GM04504 (cell line): Measurements from ENCODE around the gene VAV2.

Source experiments
- DNase-seq: peaks from one replicate; pipeline ENCODE4 v3.0.0-alpha.2; 2012; ENCODE audit warnings: low read depth

Gene VAV2

DNA sequence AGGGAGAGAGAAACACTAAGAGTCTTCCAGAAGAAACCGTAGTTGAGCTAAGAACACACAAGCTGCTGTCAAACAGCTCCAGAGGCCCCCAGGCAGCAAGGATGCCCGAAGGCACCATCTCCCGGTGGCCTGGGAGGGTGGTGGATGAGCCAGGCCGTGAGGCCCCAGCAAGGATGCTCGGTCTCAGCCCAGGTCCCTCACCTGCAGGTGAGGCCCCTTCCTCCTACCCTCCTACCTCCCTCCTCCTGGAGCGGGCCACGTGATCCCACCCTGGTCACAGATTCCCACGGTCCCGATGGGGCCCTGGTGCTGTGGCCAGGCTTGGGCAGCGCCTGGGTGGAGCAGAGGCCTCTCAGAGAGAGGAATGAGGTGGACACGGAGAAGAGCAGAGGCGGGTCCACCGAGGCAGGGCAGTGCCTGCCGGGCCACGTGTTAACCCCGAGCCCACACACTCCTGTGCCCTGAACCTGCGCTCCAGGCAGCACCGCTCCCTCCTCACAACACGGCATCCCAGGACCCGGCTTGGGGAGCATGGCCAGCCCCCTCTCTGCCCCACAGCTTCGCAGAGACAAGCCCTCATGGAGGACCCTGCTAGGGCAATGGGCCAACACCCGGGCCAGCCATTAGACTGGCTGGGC is 158.6 kb downstream of the VAV2 start:
- no peak for DNase-seq

DNA sequence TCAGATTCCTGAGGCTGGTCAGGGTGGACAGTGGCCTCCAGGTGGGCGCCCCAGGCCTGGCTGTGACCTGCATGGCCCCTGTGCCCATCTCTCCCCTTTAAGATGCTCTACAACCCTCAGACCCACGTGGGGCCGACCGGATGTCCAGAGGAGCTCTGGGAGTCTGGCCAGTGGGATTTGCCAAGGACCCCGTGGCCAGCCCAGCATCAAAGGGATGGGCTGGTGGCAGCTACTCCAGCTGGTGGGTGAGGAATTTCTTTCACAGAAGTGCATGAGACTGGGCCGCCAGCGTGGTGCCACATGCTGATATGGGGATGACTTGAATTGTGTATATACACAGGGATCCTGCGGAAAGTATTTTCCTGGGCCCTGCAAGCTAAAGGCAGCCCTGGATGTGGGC is 159.2 kb downstream of the VAV2 start:
- DNase-seq = no peak

DNA sequence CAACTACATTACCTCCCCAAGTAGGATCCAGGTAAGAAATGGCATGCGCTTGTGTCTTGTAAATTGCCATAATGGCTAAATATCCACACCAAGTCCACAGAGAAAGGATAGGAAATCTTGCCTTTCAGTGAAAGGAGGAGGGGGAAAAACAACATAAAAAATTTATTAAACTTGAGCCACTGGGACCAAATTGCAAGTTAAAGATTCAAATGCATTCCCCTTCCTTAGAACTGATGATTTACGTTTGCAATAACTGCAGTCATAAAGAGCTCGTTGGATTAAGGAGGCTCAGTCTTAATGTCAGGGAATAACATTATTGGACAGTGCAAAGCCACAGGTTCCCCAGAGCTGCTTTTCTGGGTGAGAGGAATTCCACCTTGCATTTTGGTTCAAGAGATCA is 161.4 kb downstream of the VAV2 start:
- no peak for DNase-seq

DNA sequence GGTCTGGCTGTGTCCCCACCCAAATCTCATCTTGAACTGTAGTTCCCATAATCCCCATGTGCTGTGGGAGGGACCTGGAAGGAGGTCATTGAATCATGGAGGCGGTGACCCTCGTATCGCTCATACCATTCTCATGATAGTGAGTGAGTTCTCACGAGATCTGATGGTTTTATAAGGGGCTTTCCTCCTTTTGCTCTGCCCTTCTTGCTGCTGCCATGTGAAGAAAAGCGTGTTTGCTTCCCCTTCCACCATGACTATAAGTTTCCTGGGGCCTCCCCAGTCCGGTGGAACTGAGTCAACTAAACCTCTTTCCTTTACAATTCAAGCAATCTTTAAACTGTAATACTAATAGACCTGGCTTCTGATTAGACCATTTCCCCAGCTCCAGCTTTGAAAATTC is 161.8 kb downstream of the VAV2 start:
- no peak for DNase-seq

DNA sequence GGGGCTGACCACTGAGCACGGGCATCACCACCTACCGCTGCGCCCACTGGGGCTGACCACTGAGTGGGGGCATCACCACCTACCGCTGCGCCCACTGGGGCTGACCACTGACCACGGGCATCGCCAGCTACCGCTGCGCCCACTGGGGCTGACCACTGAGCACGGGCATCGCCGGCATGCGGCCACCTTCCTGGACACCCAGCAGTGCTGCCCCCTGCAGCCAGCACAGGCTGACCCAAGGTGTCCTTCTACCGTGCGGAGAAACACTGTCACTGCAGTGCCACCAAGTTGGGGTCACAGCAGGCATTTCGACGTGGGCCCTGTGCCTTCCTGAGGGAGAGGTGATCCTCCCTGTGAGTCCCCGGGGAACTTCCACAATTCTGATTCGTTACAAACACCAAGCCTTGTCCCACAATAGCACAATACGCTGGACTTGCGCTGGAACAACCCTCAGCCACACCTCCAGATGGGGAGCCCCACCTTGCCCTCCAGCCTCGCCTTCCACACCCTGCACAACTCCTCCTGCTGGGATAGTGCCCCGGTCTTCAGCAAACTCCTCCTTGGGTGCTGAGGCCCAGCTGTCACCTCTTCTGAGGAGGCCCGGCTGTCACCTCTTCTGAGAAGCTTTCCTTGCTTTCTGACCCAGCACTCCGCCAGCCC is 163.7 kb downstream of the VAV2 start:
- no peak for DNase-seq

DNA sequence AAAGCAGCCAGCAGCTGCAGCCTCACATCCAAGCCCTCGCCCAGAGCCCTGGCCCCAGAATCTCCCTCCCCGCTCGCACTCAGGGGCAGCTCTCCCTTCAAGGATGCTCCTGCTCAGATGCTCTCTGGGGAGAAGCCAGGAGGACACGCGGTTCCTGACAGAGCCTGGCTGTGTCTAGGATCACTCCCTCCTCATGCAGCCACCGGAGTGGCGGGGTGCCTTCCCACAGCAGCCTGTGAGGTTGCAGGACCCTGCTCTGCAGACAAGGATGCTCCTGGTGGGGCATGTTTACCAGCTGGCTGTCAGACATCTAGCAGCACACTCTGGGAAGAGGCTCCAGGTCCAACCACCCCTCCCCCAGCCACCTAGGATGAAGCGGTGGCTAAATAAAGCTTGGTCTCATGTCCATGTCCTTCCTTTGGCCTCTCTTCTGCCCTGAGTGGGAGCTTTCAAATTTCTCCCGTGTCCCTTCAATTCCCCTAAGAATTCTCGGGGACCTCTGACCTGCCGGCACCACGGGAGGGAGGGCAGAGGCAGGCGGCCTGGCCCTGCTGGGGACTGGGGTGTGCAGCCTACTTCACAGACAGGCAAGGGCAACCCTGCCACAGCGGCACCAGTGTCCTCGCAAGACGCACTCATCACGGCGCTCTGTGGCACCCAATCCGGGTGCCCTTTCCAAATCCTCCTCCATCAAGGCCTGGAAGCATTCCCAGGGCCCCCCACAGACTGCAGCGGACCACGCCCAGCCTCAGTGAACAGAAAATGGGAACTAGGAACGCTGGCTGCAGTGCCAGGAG is 165.6 kb downstream of the VAV2 start:
- no peak for DNase-seq

DNA sequence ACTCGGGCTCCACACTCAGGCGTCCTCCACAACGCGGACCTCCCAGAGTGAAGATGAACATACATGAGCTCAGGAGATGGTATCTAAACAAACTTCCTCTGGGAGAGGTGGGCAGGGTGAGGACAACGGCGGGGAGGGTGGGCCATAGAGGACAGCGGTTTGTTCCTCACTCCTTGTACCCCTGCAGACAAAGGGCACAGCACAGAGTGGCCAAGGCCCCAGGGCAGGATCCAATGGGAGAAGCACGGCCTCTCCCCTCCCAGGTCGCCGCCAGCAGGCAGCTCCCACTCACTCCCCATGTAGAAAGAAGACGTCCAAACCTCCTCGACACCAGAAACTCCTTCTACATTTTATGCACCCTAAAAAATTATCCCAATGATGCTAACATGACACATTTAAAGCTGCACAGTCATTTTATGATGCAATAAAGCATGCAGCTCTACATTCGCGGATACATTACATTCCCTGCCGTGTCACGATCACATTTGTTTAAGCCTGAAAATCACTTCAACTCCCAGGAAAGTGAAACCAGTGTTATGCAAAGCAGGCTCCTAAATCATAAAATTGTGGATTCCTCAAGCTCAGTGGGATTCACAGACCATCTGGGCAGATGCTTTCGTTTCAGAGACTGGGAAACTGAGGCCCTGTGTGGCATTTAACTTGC is 166.4 kb downstream of the VAV2 start:
- no peak for DNase-seq

DNA sequence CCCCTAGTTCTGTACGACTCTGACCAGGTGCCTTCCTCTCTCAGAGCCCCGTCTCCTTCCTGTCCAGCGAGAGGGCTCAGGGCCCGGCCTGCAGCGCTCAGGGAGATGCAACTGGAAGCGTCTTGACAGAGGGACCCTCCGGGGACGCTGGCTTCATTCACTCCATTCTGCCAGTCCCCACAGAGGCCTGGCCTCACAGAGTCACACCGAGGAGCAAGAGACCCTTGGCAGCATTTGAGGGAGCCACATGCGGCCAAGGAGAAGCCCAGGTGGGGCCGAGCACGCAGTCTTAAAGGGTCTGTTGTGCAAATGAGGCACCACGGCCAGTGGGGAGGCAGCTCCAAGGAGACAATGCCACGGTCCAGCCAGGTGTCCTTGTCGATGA is 167.3 kb downstream of the VAV2 start:
- DNase-seq = no peak

DNA sequence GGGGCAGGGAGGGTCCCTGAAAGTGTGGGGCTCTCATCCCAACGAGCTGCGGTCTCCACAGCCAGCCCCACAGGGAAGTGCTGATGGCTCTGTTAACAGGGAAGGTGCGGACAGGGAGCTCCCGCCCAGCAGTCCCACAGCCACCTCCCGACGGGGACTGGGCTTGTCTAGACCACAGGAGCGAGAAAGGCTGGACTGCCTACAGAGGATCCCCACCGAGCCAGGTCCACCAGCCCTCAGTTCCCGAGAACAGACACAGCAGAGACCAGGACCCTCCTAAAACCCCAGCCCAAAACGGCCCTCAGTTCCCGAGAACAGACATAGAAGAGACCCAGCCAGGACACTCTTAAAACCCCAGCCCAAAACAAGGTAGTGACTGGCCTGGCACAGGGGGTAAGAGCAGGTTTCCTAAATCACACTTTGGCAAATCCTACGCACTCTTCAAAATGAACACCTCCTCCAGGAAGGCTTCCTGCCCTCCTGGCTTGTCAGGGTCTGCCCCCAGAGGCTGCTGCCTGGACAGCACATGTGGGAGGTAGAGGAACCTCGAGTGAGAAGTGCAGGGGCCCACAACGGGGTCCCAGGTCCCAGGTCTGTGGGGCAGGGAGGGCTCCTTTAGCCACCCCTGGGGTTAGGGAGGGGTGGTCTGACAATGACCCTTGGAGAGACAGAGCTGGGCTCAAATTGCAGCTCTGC is 167.9 kb downstream of the VAV2 start:
- DNase-seq = no peak

DNA sequence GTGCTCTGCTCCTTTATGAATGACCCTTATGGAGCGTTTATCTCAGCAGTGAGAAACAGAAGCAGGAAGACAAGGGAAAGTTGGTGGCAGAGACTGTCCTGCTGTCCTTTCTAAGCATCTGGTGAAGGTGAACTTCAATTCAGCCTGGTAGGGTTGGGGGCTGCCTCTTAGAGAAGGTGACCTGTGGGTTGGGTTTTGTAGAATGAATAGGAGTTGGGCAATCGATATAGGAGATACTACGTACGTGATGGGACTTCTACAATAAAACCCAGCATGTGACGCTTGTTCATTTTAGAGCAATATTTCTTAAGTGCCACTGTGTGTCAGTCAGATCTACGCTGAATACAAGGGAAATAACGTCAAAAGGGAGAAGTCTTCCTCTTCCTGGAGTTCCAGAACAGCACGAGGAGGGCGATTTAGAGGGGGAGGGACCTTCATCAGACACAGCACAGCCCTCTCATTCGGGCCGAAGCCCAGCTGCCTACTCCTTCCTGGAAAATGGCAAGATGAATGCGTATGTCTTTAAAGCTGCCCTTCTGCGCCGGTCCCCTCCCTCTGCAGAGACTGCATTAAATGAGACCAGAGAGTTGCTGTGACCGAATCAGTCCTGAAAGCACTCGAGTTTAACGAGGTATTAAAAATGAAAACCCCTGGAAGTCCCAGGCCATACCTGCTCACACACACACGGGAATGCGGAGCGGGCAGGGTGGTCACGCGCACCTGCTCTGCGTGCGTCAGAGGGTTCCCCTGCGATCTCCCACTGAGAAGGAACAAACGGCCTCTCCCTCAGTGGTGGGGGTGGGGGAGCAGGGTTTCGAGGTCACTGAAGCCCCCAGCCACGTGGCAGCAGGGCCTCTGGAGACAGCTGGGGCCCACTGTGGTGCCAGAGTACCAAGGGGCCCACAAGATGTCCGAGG is 168.7 kb downstream of the VAV2 start:
- DNase-seq = no peak

DNA sequence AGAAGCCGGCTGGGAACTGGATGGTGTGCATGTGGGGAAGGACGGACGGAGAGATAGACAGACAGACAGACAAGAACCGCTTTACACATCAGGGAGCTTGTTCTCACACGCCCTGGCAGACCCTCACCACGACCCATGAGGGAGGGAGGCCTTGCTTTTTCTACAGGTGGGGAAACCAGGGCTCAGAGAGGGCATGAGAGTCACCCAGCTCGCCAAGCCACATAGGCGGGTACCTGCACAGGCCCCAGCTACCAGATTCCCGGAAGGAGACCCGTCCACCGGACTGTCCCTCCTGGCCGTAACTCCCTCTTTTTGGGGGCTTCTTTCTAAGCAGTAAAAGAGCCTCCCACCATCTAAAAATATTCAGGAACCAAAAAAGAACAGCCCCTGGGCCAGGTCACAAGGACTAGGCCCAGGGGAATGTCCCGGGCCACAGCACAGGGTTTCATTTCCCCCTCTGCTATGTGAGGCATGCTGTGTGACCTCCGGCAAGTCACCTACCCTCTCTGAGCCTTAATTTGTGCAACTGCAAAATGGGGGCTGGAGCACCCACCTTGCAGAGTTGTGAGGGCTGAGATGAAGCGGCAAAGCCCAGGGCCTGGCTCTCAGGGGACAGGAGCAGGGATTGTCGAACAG is 169.6 kb downstream of the VAV2 start:
- DNase-seq = no peak

DNA sequence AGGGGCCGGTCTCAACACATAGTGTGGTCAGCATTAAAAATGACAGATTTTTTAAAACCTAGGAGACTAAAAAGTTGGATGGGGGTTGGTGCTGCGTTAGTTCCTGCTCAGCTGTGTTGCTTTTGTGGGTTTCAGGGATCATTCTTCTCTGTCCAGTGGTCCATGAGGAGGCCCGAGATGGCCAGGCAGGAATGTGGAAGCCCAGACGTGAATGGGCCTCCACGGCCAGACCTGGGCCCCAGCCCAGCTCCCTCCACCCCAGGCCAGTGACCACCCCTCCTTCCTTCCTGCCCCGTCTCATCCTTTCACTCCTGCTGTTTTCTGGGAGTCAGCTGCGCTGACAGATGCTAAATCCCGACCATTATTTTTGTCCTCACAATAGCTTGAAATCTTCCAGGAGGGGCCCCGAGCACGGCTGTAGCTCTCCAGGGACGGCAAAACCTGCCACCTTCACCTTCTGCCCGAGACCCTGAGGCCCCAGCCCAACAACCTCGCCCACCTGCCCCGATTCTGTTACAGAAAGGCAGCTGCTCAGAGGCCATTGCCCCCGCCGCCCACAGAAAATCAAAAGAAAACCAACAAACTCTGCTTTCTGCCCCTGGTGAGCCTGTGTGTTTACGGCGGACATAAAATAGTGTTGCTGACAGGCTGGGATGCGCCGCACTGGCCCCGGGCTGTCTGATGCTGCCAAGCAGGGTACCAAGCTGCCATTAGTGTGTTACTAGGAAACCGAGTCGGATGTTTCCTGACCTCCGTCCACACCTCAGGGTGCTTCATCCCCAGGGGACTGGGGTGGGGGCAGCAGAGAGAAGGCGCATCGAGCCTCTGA is 170.3 kb downstream of the VAV2 start:
- DNase-seq = no peak

DNA sequence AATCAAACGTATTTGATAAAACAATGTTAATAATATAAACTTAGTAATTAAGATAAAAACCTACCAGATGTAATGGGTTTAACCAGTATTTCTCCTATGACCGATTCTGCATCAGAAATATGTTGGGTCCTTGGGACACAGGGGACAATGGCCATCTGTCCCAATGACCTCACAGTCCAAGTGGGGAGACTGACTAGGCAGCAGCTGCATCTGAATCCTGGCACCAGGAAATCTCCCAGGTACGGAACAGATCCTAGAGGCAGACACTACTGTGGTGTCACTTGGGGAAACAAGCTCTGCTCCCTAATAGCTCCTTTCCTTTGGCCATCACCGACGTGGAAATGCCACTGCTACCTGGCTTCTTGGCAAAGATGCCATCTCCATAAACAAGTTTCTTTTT is 172.2 kb downstream of the VAV2 start:
- no peak for DNase-seq

DNA sequence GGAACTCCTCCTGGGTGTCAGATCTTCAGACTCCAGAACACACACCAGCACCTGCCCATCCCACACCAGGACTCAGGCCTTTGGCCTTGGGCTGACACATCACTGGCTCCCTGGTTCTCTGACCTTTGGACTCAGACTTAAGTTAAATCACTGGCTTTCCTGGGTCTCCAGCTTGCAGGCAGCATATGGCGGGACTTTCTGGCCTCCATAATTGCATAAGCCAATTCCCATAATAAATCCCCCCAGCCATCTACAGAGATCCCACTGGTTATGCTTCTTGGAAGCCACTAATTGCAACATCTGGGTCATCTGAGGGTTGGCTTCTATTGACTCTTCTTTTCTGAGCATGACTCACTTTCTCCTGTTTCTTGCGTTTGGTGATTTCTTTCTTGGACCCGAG is 173.7 kb downstream of the VAV2 start:
- DNase-seq = no peak

DNA sequence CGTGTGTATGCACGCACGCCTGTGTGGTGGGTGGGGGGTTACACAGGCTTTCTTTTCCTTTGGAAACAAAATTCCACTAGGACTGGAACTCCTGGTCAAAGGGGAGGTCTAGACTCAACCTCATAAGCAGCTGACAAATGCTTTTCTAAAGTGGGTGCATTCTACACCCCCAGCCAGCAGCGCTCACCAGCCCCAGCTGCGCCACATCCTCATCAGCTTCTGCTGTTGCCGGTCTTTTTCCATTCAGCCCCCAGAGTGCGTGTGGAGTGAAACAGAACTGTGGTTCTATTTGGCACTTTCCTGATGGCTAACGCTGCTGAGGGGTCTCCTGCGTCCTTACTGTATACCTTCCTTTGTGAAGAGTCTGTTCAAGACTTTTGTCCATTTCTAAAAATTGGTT is 176.3 kb downstream of the VAV2 start:
- no peak for DNase-seq

DNA sequence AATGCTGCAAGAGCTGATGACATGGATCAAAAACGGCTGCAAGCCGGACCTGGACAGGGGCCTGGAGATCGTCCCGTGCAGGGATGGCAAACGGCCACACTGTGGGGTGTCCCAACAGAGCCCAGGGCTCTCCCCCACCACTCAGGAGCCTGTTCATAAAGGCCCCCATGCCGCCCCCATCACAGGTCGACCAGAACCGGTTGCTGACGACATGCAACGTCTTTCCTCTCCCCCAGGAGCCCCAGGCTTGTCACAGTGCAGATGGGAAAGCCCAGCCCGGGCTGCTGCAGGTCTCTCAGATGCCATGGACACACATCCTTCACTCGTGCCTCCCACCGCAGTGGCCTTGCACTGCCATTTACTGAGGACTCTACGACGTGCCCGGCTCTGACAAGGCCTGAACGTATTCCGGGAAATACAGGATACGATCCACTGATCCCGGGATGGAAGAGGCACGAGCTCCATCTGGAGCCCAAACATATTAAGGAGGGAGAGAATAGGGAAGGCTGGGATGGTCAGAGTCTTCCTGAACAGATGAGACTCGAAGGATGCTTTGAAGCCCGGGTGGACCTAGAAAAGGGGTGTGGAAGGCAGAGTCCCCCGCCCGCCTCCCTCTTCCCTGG is 177.4 kb downstream of the VAV2 start:
- DNase-seq = no peak

DNA sequence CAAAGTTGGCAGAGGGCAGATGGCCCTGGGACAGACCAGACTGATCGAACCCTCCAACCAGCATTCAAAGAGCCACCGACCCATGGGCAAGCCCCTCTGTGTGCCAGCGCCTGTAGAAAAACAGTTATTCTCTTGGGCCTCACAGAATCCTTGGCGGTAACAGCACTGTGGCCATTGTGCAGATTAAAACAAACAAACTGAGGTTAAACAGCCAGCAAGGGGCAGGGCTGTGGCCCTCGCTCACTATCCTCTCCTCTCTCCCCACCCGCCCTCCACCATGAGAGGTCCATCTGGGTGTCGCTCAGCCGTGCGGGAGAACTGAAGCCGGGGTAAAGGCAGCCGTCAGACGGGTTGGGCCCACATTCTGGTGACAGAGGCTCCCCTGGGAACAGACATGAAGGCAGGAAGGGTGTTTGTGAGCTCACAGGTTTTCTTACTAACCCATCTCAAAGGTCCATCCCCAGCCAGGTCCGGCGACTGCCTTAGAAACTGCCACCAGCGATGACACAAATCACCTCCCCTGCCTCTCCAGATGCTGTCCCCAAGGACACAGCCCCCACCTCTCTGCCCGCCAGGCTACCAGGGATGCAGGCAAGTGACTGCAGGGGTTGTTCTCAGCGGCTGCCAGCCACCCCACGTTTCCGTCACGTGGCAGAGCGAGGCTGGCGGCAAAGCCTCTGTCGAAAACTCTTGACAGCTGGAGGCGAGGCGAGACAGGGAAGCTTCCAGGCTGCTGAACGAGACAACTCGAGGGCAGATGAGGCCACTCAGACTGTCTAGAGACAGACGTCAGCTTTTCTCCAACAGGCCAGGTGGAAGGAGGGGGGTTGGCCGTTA is 178.2 kb downstream of the VAV2 start:
- DNase-seq = no peak
